ENCODE measurements around the gene ZDHHC21. TPM values are rescaled to one million over a fixed set of nuclear protein-coding genes. Genes with fewer than 3 reads are reported as not detected.

Gene ZDHHC21
- total RNA-seq, 1 experiment from 2014 or later, result 9.0 TPM

DNA sequence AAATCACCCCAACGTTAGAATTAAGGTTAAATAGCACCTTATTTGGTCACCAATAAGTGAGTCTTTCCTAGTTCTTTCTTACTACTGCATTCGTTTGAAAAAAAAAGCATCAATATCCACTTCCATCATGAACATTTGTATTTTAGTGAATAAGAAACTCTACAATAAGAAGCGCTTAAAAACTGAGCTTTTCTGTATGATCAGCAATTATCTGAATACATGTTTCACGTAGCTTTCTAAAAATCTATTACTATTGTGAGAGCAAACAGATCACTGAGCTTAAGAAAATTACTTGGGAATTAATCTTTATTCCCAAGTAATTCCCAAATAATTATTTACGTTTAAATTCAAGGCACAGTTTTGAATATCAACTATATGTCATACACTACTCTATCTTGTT lies 32.5 kb downstream of the ZDHHC21 start:
- H3K79me2 ChIP-seq (ENCODE audit: insufficient read depth, low read length), result no peaks in the 10 kb centered on the region

More for the DNA sequence above, 32.5 kb downstream of the ZDHHC21 start:
- Mint-ChIP-seq H3K4me3 (no peak overlapping the region; a peak in 1 of 5 replicates), H3K27me3 (ENCODE audit: low read depth) (no peaks in the 10 kb centered on the region), H3K9me3 (peaks cover 2 to 7% of the 10 kb centered on the region in 2 experiments; a peak in 4 of 5 replicates), H3K36me3 (ENCODE audit: insufficient read depth in 1 of 3, low read depth in 3 of 3) (peaks cover 20 to 37% (median 30%) of the 10 kb centered on the region in 3 experiments), H3K27ac (peak overlapping the region in 2 of 3 experiments; percentile 16 to 76; a peak in 1 of 7 replicates), H3K4me1 (peaks cover 0 to 2% of the 10 kb centered on the region in 2 experiments; a peak in 1 of 4 replicates)
- Histone ChIP-seq H3K9ac (ENCODE audit: extremely low read depth, insufficient read length, low read length) (no peak overlapping the region), H4K91ac (ENCODE audit: insufficient read length, low read depth, low read length) (no peak overlapping the region), H4K20me1 (ENCODE audit: control insufficient read depth, insufficient read depth, insufficient read length) (no peaks in the 10 kb centered on the region), H3K56ac (ENCODE audit: insufficient read length, low read depth, low read length) (no peak overlapping the region), H3K4ac (ENCODE audit: low read depth, low read length) (no peak overlapping the region), H3K79me1 (ENCODE audit: insufficient read depth, low read depth, low read length, poor library complexity, severe bottlenecking) (no peaks in the 10 kb centered on the region), H3K4me2 (ENCODE audit: insufficient read depth, insufficient read length, low read length) (no peak overlapping the region), H3T11ph (ENCODE audit: low read length) (no peak overlapping the region), H3K27ac (ENCODE audit: insufficient read length, low read depth, low read length) (no peak overlapping the region), H2AK5ac (ENCODE audit: insufficient read length, low read length) (no peak overlapping the region), H2AFZ (ENCODE audit: low read length) (no peak overlapping the region), H3K23ac (ENCODE audit: insufficient read length, low read depth, low read length) (no peak overlapping the region), H3K27me3 (ENCODE audit: insufficient read depth, low read length) (no peaks in the 10 kb centered on the region), H4K5ac (ENCODE audit: insufficient read length, low read depth, low read length) (no peak overlapping the region), H2BK15ac (ENCODE audit: low read depth, low read length) (no peak overlapping the region), H2BK20ac (ENCODE audit: low read depth, low read length, poor library complexity, severe bottlenecking) (no peak overlapping the region), H2BK12ac (ENCODE audit: insufficient read length, low read depth, low read length) (no peak overlapping the region), H3K9me3 (ENCODE audit: control insufficient read depth, low read depth, low read length) (no peaks in the 10 kb centered on the region), H3K18ac (ENCODE audit: insufficient read length, low read depth, low read length) (no peak overlapping the region), H3K14ac (ENCODE audit: insufficient read depth, low read length) (no peak overlapping the region), H3K4me1 (ENCODE audit: insufficient read depth, low read length) (no peaks in the 10 kb centered on the region), H2BK120ac (ENCODE audit: low read depth, low read length, poor library complexity, severe bottlenecking) (no peak overlapping the region), H3K23me2 (ENCODE audit: insufficient read length, low read depth, low read length, poor library complexity, severe bottlenecking) (no peaks in the 10 kb centered on the region), H4K8ac (replicated peaks; ENCODE audit: insufficient read length, low read depth, low read length) (no peak overlapping the region), H2BK5ac (ENCODE audit: insufficient read length, low read length) (no peak overlapping the region)
- TF ChIP-seq, protein P1, sequence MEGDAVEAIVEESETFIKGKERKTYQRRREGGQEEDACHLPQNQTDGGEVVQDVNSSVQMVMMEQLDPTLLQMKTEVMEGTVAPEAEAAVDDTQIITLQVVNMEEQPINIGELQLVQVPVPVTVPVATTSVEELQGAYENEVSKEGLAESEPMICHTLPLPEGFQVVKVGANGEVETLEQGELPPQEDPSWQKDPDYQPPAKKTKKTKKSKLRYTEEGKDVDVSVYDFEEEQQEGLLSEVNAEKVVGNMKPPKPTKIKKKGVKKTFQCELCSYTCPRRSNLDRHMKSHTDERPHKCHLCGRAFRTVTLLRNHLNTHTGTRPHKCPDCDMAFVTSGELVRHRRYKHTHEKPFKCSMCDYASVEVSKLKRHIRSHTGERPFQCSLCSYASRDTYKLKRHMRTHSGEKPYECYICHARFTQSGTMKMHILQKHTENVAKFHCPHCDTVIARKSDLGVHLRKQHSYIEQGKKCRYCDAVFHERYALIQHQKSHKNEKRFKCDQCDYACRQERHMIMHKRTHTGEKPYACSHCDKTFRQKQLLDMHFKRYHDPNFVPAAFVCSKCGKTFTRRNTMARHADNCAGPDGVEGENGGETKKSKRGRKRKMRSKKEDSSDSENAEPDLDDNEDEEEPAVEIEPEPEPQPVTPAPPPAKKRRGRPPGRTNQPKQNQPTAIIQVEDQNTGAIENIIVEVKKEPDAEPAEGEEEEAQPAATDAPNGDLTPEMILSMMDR (conservative IDR thresholded peaks at IDR 0.05), result no peak
- DNase-seq, result no peak
- no CpG with 5 or more reads among the region's 5 CpGs for WGBS (ENCODE audit: extremely low coverage, insufficient read length, low lambda C conversion rate)
